AG04449 (cell line): ENCODE results near the gene ARHGEF40.

Experiments
- CTCF ChIA-PET: fragments of 350-600 bp; formaldehyde crosslinking; extraction: SDS; loops from one replicate; lab custom pipeline; 2021; ENCODE audit warnings: antibody characterized with exemption; lab: Yijun Ruan, JAX
- POLR2A ChIA-PET: fragments of 400-600, 350-600 bp; formaldehyde crosslinking; extraction: SDS; loops from one replicate; lab custom pipeline; 2020; ENCODE audit warnings: antibody characterized with exemption, inconsistent platforms; lab: Yijun Ruan, JAX
- DNase-seq: peaks from one replicate; pipeline ENCODE4 v3.0.0-alpha.2; 2010; ENCODE audit warnings: low read depth, low spot score
- H3K4me3 ChIP-seq: 2 replicates; pipeline ENCODE4 v1.5.1; 2011; ENCODE audit warnings: low read depth, mild to moderate bottlenecking, control low read depth, low read length
- TF ChIP-seq, protein P1 (sequence below): IDR thresholded peaks from one replicate; pipeline ENCODE4 v1.5.1; 2011; ENCODE audit warnings: mild to moderate bottlenecking, moderate library complexity, low read length, control low read depth, inconsistent platforms; ENCODE audit not compliant: insufficient read depth; ENCODE audit errors: missing control alignments

Gene ARHGEF40

DNA sequence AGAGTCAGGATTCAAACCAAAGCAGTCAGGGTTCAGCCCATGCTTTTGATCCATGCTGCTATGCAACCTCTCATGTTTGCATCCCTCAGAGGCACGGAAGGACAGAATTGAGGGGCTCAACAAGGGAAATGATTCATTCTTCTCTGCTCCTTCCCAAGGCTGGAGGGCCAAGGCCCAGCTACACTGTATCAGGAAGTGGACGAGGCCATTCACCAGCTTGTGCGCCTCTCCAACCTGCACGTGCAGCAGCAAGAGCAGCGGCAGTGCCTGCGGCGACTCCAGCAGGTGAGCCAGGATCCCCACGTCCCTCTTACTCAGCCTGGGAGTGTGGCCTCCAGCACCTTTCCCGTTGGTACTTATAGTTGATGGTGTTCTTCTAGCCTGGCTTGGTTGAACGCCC lies 8.6 kb downstream of the ARHGEF40 start:
- ChIA-PET CTCF (interaction anchor here (1.6 to 12.7 kb wide), 7 partner anchors 6 to 67 kb away, joined by 5 to 163 read pairs (median 29); partner anchors contain the start of gene ARHGEF40), POLR2A (interaction anchor here (1.1 kb wide), 1 partner anchor 8 kb away, joined by 4 read pairs; the partner anchor contains the start of gene ARHGEF40)
- H3K4me3 ChIP-seq: no peak overlapping the region
- TF ChIP-seq, protein P1, sequence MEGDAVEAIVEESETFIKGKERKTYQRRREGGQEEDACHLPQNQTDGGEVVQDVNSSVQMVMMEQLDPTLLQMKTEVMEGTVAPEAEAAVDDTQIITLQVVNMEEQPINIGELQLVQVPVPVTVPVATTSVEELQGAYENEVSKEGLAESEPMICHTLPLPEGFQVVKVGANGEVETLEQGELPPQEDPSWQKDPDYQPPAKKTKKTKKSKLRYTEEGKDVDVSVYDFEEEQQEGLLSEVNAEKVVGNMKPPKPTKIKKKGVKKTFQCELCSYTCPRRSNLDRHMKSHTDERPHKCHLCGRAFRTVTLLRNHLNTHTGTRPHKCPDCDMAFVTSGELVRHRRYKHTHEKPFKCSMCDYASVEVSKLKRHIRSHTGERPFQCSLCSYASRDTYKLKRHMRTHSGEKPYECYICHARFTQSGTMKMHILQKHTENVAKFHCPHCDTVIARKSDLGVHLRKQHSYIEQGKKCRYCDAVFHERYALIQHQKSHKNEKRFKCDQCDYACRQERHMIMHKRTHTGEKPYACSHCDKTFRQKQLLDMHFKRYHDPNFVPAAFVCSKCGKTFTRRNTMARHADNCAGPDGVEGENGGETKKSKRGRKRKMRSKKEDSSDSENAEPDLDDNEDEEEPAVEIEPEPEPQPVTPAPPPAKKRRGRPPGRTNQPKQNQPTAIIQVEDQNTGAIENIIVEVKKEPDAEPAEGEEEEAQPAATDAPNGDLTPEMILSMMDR: no peak
- no peak for DNase-seq

GRCh38 chr14:21081521-21082142 lies 11.5 kb downstream of the ARHGEF40 start:
- DNase-seq: no peak
- ChIA-PET CTCF (interaction anchor here (0.7 to 12.7 kb wide), 8 partner anchors 8 to 111 kb away, joined by 3 to 163 read pairs (median 32); partner anchors contain the start of gene ARHGEF40), POLR2A (interaction anchor here (0.7 kb wide), 1 partner anchor 10 kb away, joined by 4 read pairs; no protein-coding TSS in a partner anchor)
- H3K4me3 ChIP-seq: no peak overlapping the region
- TF ChIP-seq, protein P1: no peak

DNA sequence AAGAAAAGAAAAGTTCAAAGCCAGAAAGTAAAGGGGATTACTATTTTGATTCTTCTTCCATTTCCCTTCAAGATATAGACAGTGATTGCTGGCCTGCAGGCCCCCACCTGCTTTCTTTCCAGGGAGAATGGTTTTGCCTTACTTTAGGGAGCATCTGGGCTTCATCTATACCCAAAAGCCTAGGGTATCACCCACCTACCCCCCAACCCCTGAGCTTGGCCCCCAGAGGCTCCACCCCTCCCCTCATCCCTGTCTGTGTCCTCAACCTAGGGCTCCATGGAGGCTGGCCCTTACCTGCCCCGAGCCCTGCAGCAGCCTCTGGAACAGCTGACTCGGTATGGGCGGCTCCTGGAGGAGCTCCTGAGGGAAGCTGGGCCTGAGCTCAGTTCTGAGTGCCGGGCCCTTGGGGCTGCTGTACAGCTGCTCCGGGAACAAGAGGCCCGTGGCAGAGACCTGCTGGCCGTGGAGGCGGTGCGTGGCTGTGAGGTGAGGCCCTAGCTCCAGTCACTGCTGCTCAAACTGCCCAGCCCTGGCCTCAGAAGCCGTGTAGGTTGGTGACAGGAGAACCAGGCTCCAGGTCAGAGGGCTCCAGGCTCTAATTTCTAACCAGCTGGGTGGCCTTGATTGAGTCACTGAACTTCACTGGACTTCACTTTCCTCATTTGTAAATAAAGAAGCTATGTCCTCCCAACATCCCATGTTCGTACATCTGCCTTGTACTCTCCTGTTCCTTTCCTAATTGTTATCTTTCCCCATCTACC lies 13.6 kb downstream of the ARHGEF40 start:
- TF ChIP-seq, protein P1: no peak
- no peak overlapping the region for H3K4me3 ChIP-seq
- no peak for DNase-seq
- ChIA-PET POLR2A (interaction anchor here (0.5 to 1.9 kb wide), 3 partner anchors 13 to 353 kb away, joined by 3 to 10 read pairs (median 6); partner anchors contain the start of gene ARHGEF40), CTCF (interaction anchor here (0.7 to 12.7 kb wide), 7 partner anchors 9 to 68 kb away, joined by 3 to 163 read pairs (median 44); partner anchors contain the start of gene ARHGEF40)

GRCh38 chr14:21084396-21084795 lies 14.3 kb downstream of the ARHGEF40 start:
- CTCF ChIA-PET: interaction anchor here (3.7 to 12.7 kb wide), 5 partner anchors 9 to 69 kb away, joined by 19 to 163 read pairs (median 93); partner anchors contain the start of gene ARHGEF40

DNA sequence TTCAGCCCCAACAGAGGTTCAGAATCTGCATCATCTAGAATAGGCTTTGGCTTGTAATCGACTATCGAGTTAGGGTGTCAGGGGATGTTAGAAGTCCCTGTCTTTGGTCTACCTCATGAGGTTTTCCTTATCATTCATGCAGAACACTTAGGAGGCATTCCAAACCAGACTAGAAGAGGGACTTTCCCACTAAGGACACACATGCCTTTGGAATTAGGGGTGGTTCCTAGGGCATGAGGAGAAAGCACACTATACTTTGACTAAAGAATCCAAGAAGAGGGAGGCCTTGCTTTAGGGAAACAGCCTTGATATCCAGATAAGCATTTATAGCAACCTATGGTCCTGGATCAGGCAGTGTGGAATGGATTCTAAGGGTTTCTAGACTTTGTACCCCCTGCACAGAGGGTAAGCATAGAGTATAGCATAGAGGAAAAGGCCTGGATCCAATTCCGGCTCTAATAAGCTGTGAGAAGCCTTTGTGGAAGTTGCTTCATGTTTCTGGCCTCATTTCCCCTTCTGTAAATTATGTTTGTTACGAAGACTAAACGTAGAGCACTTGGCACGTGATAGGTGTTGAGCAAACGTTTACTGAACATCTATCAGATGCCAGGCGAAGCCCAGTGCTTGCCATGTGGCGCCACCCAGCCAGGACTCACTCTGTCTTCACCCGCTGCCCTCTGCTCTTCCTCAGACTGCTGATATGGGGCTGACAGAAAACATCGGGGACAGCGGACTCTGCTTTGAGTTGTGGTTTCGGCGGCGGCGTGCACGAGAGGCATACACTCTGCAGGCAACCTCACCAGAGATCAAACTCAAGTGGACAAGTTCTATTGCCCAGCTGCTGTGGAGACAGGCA lies 15.1 kb downstream of the ARHGEF40 start:
- TF ChIP-seq, protein P1: no peak
- H3K4me3 ChIP-seq: no peak overlapping the region
- peak; percentile 72 for DNase-seq
- POLR2A ChIA-PET: interaction anchor here (3.5 kb wide), 1 partner anchor 14 kb away, joined by 42 read pairs; the partner anchor contains the start of gene ARHGEF40
- CTCF ChIA-PET: interaction anchor here (1.0 to 12.7 kb wide), 10 partner anchors 8 to 114 kb away, joined by 3 to 163 read pairs (median 64); partner anchors contain the start of genes ARHGEF40, RNASE7 and TMEM253

More at GRCh38 chr14:21084396-21084795, 14.3 kb downstream of the ARHGEF40 start:
- no peak overlapping the region for H3K4me3 ChIP-seq
- POLR2A ChIA-PET: interaction anchor here (1.1 to 1.9 kb wide), 2 partner anchors 13 to 14 kb away, joined by 6 to 10 read pairs; partner anchors contain the start of gene ARHGEF40
- DNase-seq: no peak
- TF ChIP-seq, protein P1: no peak
